Activated CD8-positive, alpha-beta memory T cell treated with anti-CD3 and anti-CD28 coated beads for 1 hour (primary cell): ENCODE results near the gene CNTNAP5.

ENCODE experiments used
- DNase-seq, 2 donors: peaks; one replicate each; pipeline ENCODE4 v3.0.0-alpha.2; 2020; ENCODE audit warnings: low read depth in 1 of 2; ENCODE audit errors: extremely low read depth in 1 of 2

Gene CNTNAP5

GRCh38 chr2:124053796-124054195 lies 28.7 kb downstream of the CNTNAP5 start:
- no peak for DNase-seq

GRCh38 chr2:124063596-124063995 lies 38.5 kb downstream of the CNTNAP5 start:
- DNase-seq, result no peak

- DNase-seq, result no peak
Measured at GRCh38 chr2:124065636-124066035, 40.5 kb downstream of the CNTNAP5 start.

GRCh38 chr2:124066776-124067175 lies 41.7 kb downstream of the CNTNAP5 start:
- DNase-seq, result no peak

GRCh38 chr2:124079045-124079444 lies 54.0 kb downstream of the CNTNAP5 start:
- no peak for DNase-seq

- no peak for DNase-seq
Measured at GRCh38 chr2:124080281-124081153, 55.4 kb downstream of the CNTNAP5 start.

GRCh38 chr2:124081154-124081716 lies 56.1 kb downstream of the CNTNAP5 start:
- DNase-seq, result no peak

GRCh38 chr2:124088616-124089015 lies 63.5 kb downstream of the CNTNAP5 start:
- DNase-seq, result no peak

GRCh38 chr2:124091721-124092120 lies 66.6 kb downstream of the CNTNAP5 start:
- no peak for DNase-seq

- DNase-seq, result no peak
Measured at GRCh38 chr2:124092651-124093050, 67.6 kb downstream of the CNTNAP5 start.

- no peak for DNase-seq
Measured at GRCh38 chr2:124104914-124105313, 79.8 kb downstream of the CNTNAP5 start.

- no peak for DNase-seq
Measured at GRCh38 chr2:124112206-124112605, 87.1 kb downstream of the CNTNAP5 start.

- DNase-seq, result no peak
Measured at GRCh38 chr2:124112966-124113365, 87.9 kb downstream of the CNTNAP5 start.

- DNase-seq, result no peak
Measured at GRCh38 chr2:124120246-124120645, 95.2 kb downstream of the CNTNAP5 start.

GRCh38 chr2:124121106-124121505 lies 96.0 kb downstream of the CNTNAP5 start:
- no peak for DNase-seq

GRCh38 chr2:124121760-124122275 lies 96.7 kb downstream of the CNTNAP5 start:
- no peak for DNase-seq

GRCh38 chr2:124122340-124122739 lies 97.3 kb downstream of the CNTNAP5 start:
- DNase-seq, result no peak

- no peak for DNase-seq
Measured at GRCh38 chr2:124131276-124131675, 106.2 kb downstream of the CNTNAP5 start.

GRCh38 chr2:124136110-124136509 lies 111.0 kb downstream of the CNTNAP5 start:
- no peak for DNase-seq

- no peak for DNase-seq
Measured at GRCh38 chr2:124138076-124138475, 113.0 kb downstream of the CNTNAP5 start.

- DNase-seq, result no peak
Measured at GRCh38 chr2:124145982-124146381, 120.9 kb downstream of the CNTNAP5 start.

GRCh38 chr2:124147552-124147951 lies 122.5 kb downstream of the CNTNAP5 start:
- DNase-seq, result no peak
